Karpas-422 (cell line): Measurements from ENCODE around the gene DDIT4. TPM values are rescaled to one million over a fixed set of nuclear protein-coding genes. Genes with fewer than 3 reads are reported as not detected.
A peak's percentile ranks its signal among the peaks of the same experiment; 100 is the strongest.

Experiments
- DNase-seq: peaks from one replicate; pipeline ENCODE4 v3.0.0-alpha.2; 2015
- H2AFZ ChIP-seq: fragments of 200-600 bp; sonication (generic); 2 replicates; pipeline ENCODE4 v1.6.1; 2014; ENCODE audit warnings: antibody characterized with exemption, low read length, mixed read lengths
- H3K27ac ChIP-seq: fragments of 200-600 bp; sonication (generic); 2 replicates; pipeline ENCODE4 v1.5.1; 2014; ENCODE audit warnings: mild to moderate bottlenecking, low read length, moderate library complexity
- H3K27me3 ChIP-seq: fragments of 200-600 bp; sonication (generic); 2 replicates; pipeline ENCODE4 v1.6.1; 2014; ENCODE audit warnings: low read length, mixed read lengths
- H3K36me3 ChIP-seq: fragments of 200-600 bp; sonication (generic); 2 replicates; pipeline ENCODE4 v1.6.1; 2014; ENCODE audit warnings: low read length, mixed read lengths; ENCODE audit not compliant: insufficient read depth
- H3K4me1 ChIP-seq: fragments of 200-600 bp; sonication (generic); 2 replicates; pipeline ENCODE4 v1.6.1; 2014; ENCODE audit warnings: mild to moderate bottlenecking, low read length, mixed read lengths
- H3K4me2 ChIP-seq: fragments of 200-600 bp; sonication (generic); 2 replicates; pipeline ENCODE4 v1.6.1; 2014; ENCODE audit warnings: low read length, low read depth, mild to moderate bottlenecking; ENCODE audit not compliant: poor library complexity, severe bottlenecking
- H3K4me3 ChIP-seq: fragments of 200-600 bp; sonication (generic); 2 replicates; pipeline ENCODE4 v1.5.1; 2014; ENCODE audit warnings: mild to moderate bottlenecking, antibody characterized with exemption, low read length, mixed read lengths
- H3K79me2 ChIP-seq: fragments of 200-600 bp; sonication (generic); 2 replicates; pipeline ENCODE4 v1.6.1; 2014; ENCODE audit warnings: mild to moderate bottlenecking, low read length, mixed read lengths
- H3K9ac ChIP-seq: fragments of 200-600 bp; sonication (generic); 2 replicates; pipeline ENCODE4 v1.6.0; 2014; ENCODE audit warnings: low read length
- H3K9me2 ChIP-seq: fragments of 200-600 bp; sonication (generic), shearing (Covaris generic); replicated peaks from 2 replicates; pipeline ENCODE4 v1.6.0; 2014; ENCODE audit warnings: mild to moderate bottlenecking, low read length, moderate library complexity; ENCODE audit not compliant: insufficient read depth
- H3K9me3 ChIP-seq: fragments of 300-700, 200-600 bp; sonication (generic); 2 replicates; pipeline ENCODE4 v1.6.1; 2014; ENCODE audit warnings: low read length, mixed read lengths
- H4K20me1 ChIP-seq: fragments of 200-600 bp; sonication (generic); 2 replicates; pipeline ENCODE4 v1.6.1; 2014; ENCODE audit warnings: mild to moderate bottlenecking, antibody characterized with exemption, low read length, low read depth; ENCODE audit not compliant: insufficient read depth
- total RNA-seq: library from RNA; depleted of rRNA; stranded (reverse); fragments of >200 nt; shearing (Covaris generic); gene quantifications from 2 replicates; pipeline ENCODE4 v1.2.3, GENCODE V29; 2014; ENCODE audit warnings: low replicate concordance

The DDIT4 gene
- total RNA-seq, 1 experiment from 2014 or later, result 331 TPM

- Histone ChIP-seq H3K36me3 (no peaks in the 10 kb centered on the region), H4K20me1 (no peaks in the 10 kb centered on the region), H3K4me3 (peak overlapping the region; percentile 70), H3K9me3 (no peaks in the 10 kb centered on the region), H3K9ac (peak overlapping the region; percentile 74), H2AFZ (peak overlapping the region; percentile 72), H3K4me2 (peak overlapping the region; percentile 91), H3K27ac (peak overlapping the region; percentile 71), H3K4me1 (peaks cover 42% of the 10 kb centered on the region), H3K79me2 (no peaks in the 10 kb centered on the region), H3K27me3 (no peaks in the 10 kb centered on the region), H3K9me2 (no peaks in the 10 kb centered on the region)
- no peak for DNase-seq
Observed at GRCh38 chr10:72260976-72261783, 12.5 kb upstream of the DDIT4 start.

GRCh38 chr10:72261784-72262404, 11.8 kb upstream of the DDIT4 start:
- Histone ChIP-seq H3K4me1 (peaks cover 42% of the 10 kb centered on the region), H3K4me2 (peak overlapping the region; percentile 91), H3K27ac (peak overlapping the region; percentile 71), H3K79me2 (no peaks in the 10 kb centered on the region), H3K36me3 (no peaks in the 10 kb centered on the region), H3K9me2 (no peaks in the 10 kb centered on the region), H3K4me3 (peak overlapping the region; percentile 70), H4K20me1 (no peaks in the 10 kb centered on the region), H3K9me3 (no peaks in the 10 kb centered on the region), H2AFZ (peak overlapping the region; percentile 72; the same call in 1 of the 2 replicates), H3K9ac (peak overlapping the region; percentile 74), H3K27me3 (no peaks in the 10 kb centered on the region)
- DNase-seq, result no peak

GRCh38 chr10:72263613-72264241, 10.0 kb upstream of the DDIT4 start:
- Histone ChIP-seq H3K4me2 (peak overlapping the region; percentile 12), H3K79me2 (no peaks in the 10 kb centered on the region), H3K4me1 (peaks cover 42% of the 10 kb centered on the region), H3K27ac (no peak overlapping the region), H3K9me2 (no peaks in the 10 kb centered on the region), H3K36me3 (no peaks in the 10 kb centered on the region), H3K4me3 (no peak overlapping the region), H2AFZ (no peak overlapping the region), H3K27me3 (no peaks in the 10 kb centered on the region), H3K9ac (peak overlapping the region; percentile 25; the same call in 1 of the 2 replicates), H3K9me3 (no peaks in the 10 kb centered on the region), H4K20me1 (no peaks in the 10 kb centered on the region)
- DNase-seq, result peak; percentile 79

- no peaks in the 10 kb centered on the region for H3K27me3 ChIP-seq
- H3K4me1 ChIP-seq, result peaks cover 38% of the 10 kb centered on the region
- no peaks in the 10 kb centered on the region for H3K36me3 ChIP-seq
- H3K9me2 ChIP-seq, result no peaks in the 10 kb centered on the region
- H3K9ac ChIP-seq, result no peak overlapping the region
- H3K4me2 ChIP-seq, result no peak overlapping the region
- H3K27ac ChIP-seq, result no peak overlapping the region
- no peak for DNase-seq
- no peaks in the 10 kb centered on the region for H4K20me1 ChIP-seq
- H3K79me2 ChIP-seq, result no peaks in the 10 kb centered on the region
- no peaks in the 10 kb centered on the region for H3K9me3 ChIP-seq
- H2AFZ ChIP-seq, result no peak overlapping the region
- no peak overlapping the region for H3K4me3 ChIP-seq
Observed at GRCh38 chr10:72264536-72264935, 9.2 kb upstream of the DDIT4 start.

- Histone ChIP-seq H3K36me3 (no peaks in the 10 kb centered on the region), H3K27me3 (no peaks in the 10 kb centered on the region), H3K9ac (no peak overlapping the region), H3K4me3 (no peak overlapping the region), H3K4me1 (peaks cover 29% of the 10 kb centered on the region), H3K9me3 (no peaks in the 10 kb centered on the region), H3K79me2 (no peaks in the 10 kb centered on the region), H4K20me1 (no peaks in the 10 kb centered on the region), H2AFZ (no peak overlapping the region), H3K4me2 (no peak overlapping the region), H3K9me2 (no peaks in the 10 kb centered on the region), H3K27ac (no peak overlapping the region)
- DNase-seq, result no peak
Observed at GRCh38 chr10:72265508-72265907, 8.2 kb upstream of the DDIT4 start.

- Histone ChIP-seq H3K4me2 (no peak overlapping the region), H3K36me3 (no peaks in the 10 kb centered on the region), H4K20me1 (no peaks in the 10 kb centered on the region), H3K4me3 (no peak overlapping the region), H3K79me2 (no peaks in the 10 kb centered on the region), H3K27me3 (no peaks in the 10 kb centered on the region), H3K9me3 (no peaks in the 10 kb centered on the region), H3K9ac (no peak overlapping the region), H3K27ac (no peak overlapping the region), H3K9me2 (no peaks in the 10 kb centered on the region), H3K4me1 (peaks cover 22% of the 10 kb centered on the region), H2AFZ (no peak overlapping the region)
- no peak for DNase-seq
Observed at GRCh38 chr10:72265990-72266865, 7.5 kb upstream of the DDIT4 start.

- Histone ChIP-seq H3K27me3 (no peaks in the 10 kb centered on the region), H3K27ac (no peak overlapping the region), H3K4me2 (no peak overlapping the region), H3K79me2 (no peaks in the 10 kb centered on the region), H3K4me1 (peaks cover 17% of the 10 kb centered on the region), H3K9me3 (no peaks in the 10 kb centered on the region), H3K9ac (no peak overlapping the region), H3K36me3 (no peaks in the 10 kb centered on the region), H3K4me3 (no peak overlapping the region), H3K9me2 (no peaks in the 10 kb centered on the region), H2AFZ (no peak overlapping the region), H4K20me1 (no peaks in the 10 kb centered on the region)
- DNase-seq, result no peak
Observed at GRCh38 chr10:72267381-72267780, 6.3 kb upstream of the DDIT4 start.
